Measurements from ENCODE around the gene QSOX2. TPM values are rescaled to one million over a fixed set of nuclear protein-coding genes. Genes with fewer than 3 reads are reported as not detected.

The QSOX2 gene
- total RNA-seq, 2 donors from 2014 or later, result 7.2 to 13.5 TPM

DNA sequence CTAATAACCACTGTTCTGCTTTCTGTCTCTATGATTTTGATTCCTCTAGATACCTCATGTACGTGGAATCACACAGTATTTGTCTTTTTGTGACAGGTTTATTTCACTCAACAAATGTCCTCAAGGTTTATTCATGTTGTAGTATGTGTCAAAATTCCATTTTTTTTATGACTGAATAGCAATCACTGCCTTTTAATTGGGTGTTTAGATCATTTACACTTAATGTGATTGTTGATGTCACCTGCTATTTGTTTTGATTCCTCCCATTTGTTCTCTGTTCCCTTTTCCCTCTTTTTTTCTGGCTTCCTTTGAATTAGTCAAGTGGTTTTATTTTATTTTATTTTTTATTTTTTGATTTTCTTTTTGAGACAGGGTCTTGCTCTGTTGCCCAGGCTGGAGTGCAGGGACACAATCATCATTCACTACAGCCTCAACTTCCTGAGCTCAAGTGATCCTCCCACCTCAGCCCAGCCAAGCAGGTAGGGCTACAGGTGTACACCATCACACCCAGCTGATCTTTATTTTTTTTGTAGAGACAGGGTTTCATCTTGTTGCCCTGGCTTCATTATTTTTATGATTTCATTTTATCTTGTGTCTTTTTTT is 82.3 kb downstream of the QSOX2 start:
- Histone ChIP-seq H3K9me3 (no peaks in the 10 kb centered on the region), H3K27me3 (replicated peaks; ENCODE audit: insufficient read depth) (no peaks in the 10 kb centered on the region), H3K27ac (no peak overlapping the region), H3K4me3 (no peak overlapping the region), H3K4me1 (ENCODE audit: control insufficient read depth in 1 of 2, low read depth in 2 of 2) (no peaks in the 10 kb centered on the region), H3K36me3 (no peaks in the 10 kb centered on the region)
- ATAC-seq (ENCODE audit: insufficient number of reproducible peaks, low FRiP score, low read depth), result no peak
- TF ChIP-seq, protein P1, sequence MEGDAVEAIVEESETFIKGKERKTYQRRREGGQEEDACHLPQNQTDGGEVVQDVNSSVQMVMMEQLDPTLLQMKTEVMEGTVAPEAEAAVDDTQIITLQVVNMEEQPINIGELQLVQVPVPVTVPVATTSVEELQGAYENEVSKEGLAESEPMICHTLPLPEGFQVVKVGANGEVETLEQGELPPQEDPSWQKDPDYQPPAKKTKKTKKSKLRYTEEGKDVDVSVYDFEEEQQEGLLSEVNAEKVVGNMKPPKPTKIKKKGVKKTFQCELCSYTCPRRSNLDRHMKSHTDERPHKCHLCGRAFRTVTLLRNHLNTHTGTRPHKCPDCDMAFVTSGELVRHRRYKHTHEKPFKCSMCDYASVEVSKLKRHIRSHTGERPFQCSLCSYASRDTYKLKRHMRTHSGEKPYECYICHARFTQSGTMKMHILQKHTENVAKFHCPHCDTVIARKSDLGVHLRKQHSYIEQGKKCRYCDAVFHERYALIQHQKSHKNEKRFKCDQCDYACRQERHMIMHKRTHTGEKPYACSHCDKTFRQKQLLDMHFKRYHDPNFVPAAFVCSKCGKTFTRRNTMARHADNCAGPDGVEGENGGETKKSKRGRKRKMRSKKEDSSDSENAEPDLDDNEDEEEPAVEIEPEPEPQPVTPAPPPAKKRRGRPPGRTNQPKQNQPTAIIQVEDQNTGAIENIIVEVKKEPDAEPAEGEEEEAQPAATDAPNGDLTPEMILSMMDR (IDR thresholded peaks at IDR 0.05), result no peak
- DNase-seq (ENCODE audit: low spot score), result no peak

DNA sequence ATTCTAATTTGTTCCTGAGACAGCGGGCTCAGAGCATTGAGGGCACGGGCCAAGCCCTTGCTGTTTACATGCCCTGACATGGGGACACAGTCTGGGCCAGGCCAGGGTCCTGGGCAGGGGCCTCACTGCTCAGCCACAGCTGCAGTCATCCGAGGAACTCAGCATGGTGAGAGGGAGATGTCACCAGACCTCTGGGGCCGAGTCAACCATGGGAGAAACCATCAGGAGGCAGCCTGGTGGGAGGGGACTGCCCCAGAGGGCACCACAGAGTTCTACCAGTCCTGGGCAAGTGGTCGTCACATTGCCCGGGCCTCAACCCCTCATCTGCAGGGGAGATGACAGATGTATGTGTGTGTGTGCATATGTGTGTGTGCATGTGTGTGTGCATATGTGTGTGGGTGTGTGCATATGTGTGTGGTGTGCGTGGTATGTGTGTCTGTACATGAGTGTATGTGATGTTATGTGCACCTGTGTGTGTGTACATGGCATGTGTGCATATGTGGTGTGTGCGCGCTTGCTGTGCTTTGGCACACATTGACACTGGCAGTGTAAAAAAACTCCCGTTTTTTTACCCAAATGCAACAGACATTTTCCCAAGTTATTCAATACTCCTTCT is 84.5 kb downstream of the QSOX2 start:
- no peak for ATAC-seq (ENCODE audit: insufficient number of reproducible peaks, low FRiP score, low read depth)
- no peak for DNase-seq (ENCODE audit: low spot score)
- H3K4me1 ChIP-seq (ENCODE audit: control insufficient read depth in 1 of 2, low read depth in 2 of 2), result no peaks in the 10 kb centered on the region
- H3K4me3 ChIP-seq, result no peak overlapping the region
- no peaks in the 10 kb centered on the region for H3K27me3 ChIP-seq (replicated peaks; ENCODE audit: insufficient read depth)
- H3K9me3 ChIP-seq, result no peaks in the 10 kb centered on the region
- H3K27ac ChIP-seq, result no peak overlapping the region
- H3K36me3 ChIP-seq, result no peaks in the 10 kb centered on the region
- TF ChIP-seq, protein P1 (IDR thresholded peaks at IDR 0.05), result no peak

DNA sequence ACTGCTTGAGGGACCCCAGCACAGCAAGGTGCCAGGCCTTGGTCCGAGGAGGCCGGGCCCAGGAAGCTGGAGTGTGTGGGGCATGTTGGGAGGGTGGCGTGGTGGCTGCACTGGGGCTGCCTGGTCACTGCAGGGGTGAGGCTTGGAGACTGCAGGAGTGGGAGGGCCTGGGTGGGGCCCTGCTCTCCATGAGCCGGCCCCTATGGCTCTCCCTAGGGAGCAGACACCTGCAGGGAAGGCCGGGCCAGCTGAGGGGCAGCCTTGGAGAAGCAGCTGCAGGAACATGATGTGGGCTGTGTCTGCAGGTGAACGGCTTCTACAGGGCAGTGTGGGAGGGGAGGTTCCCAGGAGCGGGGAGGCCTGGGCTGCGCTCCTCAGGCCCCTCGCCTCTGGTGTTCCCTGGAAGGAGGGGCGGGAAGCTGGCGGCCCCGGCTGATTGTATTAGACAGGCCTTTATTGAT is 85.2 kb downstream of the QSOX2 start:
- H3K27me3 ChIP-seq (replicated peaks; ENCODE audit: insufficient read depth), result no peaks in the 10 kb centered on the region
- H3K4me3 ChIP-seq, result no peak overlapping the region
- H3K4me1 ChIP-seq (ENCODE audit: control insufficient read depth in 1 of 2, low read depth in 2 of 2), result no peaks in the 10 kb centered on the region
- H3K36me3 ChIP-seq, result no peaks in the 10 kb centered on the region
- H3K9me3 ChIP-seq, result no peaks in the 10 kb centered on the region
- ATAC-seq (ENCODE audit: insufficient number of reproducible peaks, low FRiP score, low read depth) (no peak), DNase-seq (ENCODE audit: low spot score) (no peak)
- H3K27ac ChIP-seq, result no peak overlapping the region
- TF ChIP-seq, protein P1 (IDR thresholded peaks at IDR 0.05), result no peak

DNA sequence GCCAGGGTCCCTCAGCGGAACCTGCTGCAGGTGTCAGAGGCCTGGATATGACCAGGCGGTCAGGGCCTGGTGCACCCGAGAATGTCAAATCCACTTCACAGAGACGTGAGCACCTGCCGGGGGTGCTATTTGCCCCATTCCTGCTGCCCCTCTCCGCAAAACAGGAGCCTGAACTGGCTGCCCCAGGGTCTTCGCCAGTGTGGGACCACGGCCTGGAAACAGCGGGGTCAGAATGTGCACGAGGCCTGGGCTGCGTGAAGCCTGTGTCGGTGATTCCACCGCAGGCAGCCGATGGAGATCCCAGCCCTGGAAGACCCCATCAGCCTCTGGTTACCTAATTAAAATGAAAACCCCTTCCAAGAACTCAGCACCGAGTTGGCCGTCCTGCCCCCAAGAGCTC is 85.8 kb downstream of the QSOX2 start:
- H3K4me1 ChIP-seq (ENCODE audit: control insufficient read depth in 1 of 2, low read depth in 2 of 2), result no peaks in the 10 kb centered on the region
- no peaks in the 10 kb centered on the region for H3K27me3 ChIP-seq (replicated peaks; ENCODE audit: insufficient read depth)
- no peak overlapping the region for H3K4me3 ChIP-seq
- TF ChIP-seq, protein P1 (IDR thresholded peaks at IDR 0.05), result no peak
- no peak overlapping the region for H3K27ac ChIP-seq
- H3K36me3 ChIP-seq, result no peaks in the 10 kb centered on the region
- no peaks in the 10 kb centered on the region for H3K9me3 ChIP-seq
- no peak for DNase-seq (ENCODE audit: low spot score)
- ATAC-seq (ENCODE audit: insufficient number of reproducible peaks, low FRiP score, low read depth), result no peak

DNA sequence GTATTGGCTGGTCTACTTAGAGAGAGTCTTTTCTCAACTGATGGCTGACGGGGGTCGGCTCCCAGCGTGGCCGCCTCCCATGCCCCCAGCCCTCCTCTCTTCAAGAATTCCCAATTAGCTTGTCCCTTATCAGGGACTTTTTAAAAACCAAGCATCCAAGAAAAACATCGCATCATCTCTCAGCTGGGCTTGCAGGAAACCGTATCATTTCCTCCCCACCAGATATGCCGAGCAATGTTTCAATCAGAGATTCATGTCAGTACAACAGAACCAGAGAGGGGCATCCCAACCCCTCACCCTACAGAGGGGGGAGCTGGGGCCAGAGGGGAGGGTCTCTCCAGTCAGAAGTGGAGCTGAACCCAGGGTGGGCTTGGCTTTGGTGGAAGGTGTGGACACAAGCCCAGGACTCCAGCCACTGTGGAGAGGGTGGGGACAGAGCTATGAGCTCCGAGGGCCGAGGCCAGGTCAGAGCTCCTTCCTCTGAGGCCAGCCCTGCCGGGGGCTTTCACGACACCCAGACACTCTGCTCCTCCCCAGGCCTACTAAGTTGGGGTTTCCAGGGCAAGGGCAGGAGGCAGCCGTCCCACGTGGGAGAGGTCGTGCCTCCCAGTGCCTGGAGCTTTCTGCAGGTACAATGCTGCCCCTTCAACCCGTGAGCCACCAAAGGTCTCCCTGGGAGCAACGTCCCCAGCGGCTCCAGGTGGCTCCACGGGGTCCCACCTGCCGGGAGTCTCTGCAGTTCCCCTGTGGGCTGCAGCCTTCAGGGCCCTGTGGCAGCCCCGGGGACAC is 87.9 kb downstream of the QSOX2 start:
- Histone ChIP-seq H3K9me3 (no peaks in the 10 kb centered on the region), H3K36me3 (no peaks in the 10 kb centered on the region), H3K27ac (no peak overlapping the region), H3K4me3 (no peak overlapping the region), H3K4me1 (ENCODE audit: control insufficient read depth in 1 of 2, low read depth in 2 of 2) (no peaks in the 10 kb centered on the region), H3K27me3 (replicated peaks; ENCODE audit: insufficient read depth) (no peaks in the 10 kb centered on the region)
- DNase-seq (ENCODE audit: low spot score) (no peak), ATAC-seq (ENCODE audit: insufficient number of reproducible peaks, low FRiP score, low read depth) (no peak)
- TF ChIP-seq, protein P1 (IDR thresholded peaks at IDR 0.05), result no peak
